Natural killer cell (primary cell): ENCODE results near the gene PUM2. TPM values are rescaled to one million over a fixed set of nuclear protein-coding genes. Genes with fewer than 3 reads are reported as not detected.

Experiments
- ATAC-seq, 3 donors: fragments of 150-1000 bp in 2 of 3; fragments of 200-7000 bp in 1 of 3; cut with Tn5 transposase; 1 replicate in 1 of 3; 2 replicates in 2 of 3; pipeline ENCODE4 v1.10.0; 2021; ENCODE audit warnings: mild to moderate bottlenecking in 2 of 3, moderate library complexity in 2 of 3
- DNase-seq, 2 donors: peaks; one replicate each; pipeline versions ENCODE4 v3.0.0 to v3.0.0-alpha.2; 2013 to 2021; ENCODE audit warnings: mixed read lengths in 1 of 2
- H3K27ac ChIP-seq: one replicate; pipeline ENCODE4 v1.5.1; 2013; ENCODE audit warnings: mild to moderate bottlenecking, low read length
- H3K27me3 ChIP-seq: one replicate; pipeline ENCODE4 v1.6.1; 2013; ENCODE audit warnings: low read length; ENCODE audit not compliant: control insufficient read depth, insufficient read depth
- H3K36me3 ChIP-seq: one replicate; pipeline ENCODE4 v1.6.1; 2013; ENCODE audit warnings: low read length; ENCODE audit not compliant: control insufficient read depth, insufficient read depth
- H3K4me1 ChIP-seq: one replicate; pipeline ENCODE4 v1.6.1; 2013; ENCODE audit warnings: low read length; ENCODE audit not compliant: control insufficient read depth, insufficient read depth
- H3K4me3 ChIP-seq: one replicate; pipeline ENCODE4 v1.5.1; 2013; ENCODE audit warnings: low read length
- H3K9me3 ChIP-seq: one replicate; pipeline ENCODE4 v1.6.1; 2013; ENCODE audit warnings: low read length; ENCODE audit not compliant: control insufficient read depth, insufficient read depth
- H3K27ac Mint-ChIP-seq, 2 donors: one replicate each; pipeline ENCODE4 v1.8.0; 2022; ENCODE audit warnings: mild to moderate bottlenecking in 2 of 2, mixed read lengths in 2 of 2, moderate library complexity in 1 of 2
- H3K27me3 Mint-ChIP-seq, 2 donors: one replicate each; pipeline ENCODE4 v1.8.0; 2022; ENCODE audit warnings: low read depth in 2 of 2, mixed read lengths in 2 of 2
- H3K36me3 Mint-ChIP-seq: one replicate; pipeline ENCODE4 v1.8.0; 2022; ENCODE audit warnings: mixed read lengths
- H3K4me1 Mint-ChIP-seq, 2 donors: one replicate each; pipeline ENCODE4 v1.8.0; 2022; ENCODE audit warnings: mixed read lengths in 2 of 2
- H3K4me3 Mint-ChIP-seq: one replicate; pipeline ENCODE4 v1.8.0; 2022; ENCODE audit warnings: mild to moderate bottlenecking, moderate library complexity, mixed read lengths
- H3K9me3 Mint-ChIP-seq, 2 donors: one replicate each; pipeline ENCODE4 v1.8.0; 2022; ENCODE audit warnings: mixed read lengths in 2 of 2
- CTCF ChIP-seq: fragments of 200-600 bp; IDR thresholded peaks from one replicate; pipeline ENCODE4 v1.8.0; 2022; ENCODE audit warnings: antibody characterized with exemption
- WGBS: methylation state at CpG from one replicate; pipeline ENCODE4 v1.1.7; 2013; ENCODE audit warnings: missing lambda C conversion rate; ENCODE audit not compliant: insufficient coverage; 5-methylcytosine and 5-hydroxymethylcytosine counted together
- intact Hi-C: fragments of 100-400 bp; cut with micrococcal nuclease; formaldehyde crosslinking; loops from one replicate; pipeline ENCODE4 v1.14.2; 2022
- total RNA-seq, 4 donors: library from RNA; stranded (reverse); fragments of 120-200 nt in 1 of 4; gene quantifications; one replicate each; pipeline versions ENCODE4 v1.2.3 to v1.2.4, GENCODE V29; 2013 to 2022

Gene PUM2
- total RNA-seq, 3 donors from 2014 or later (not counting 1 experiment from before 2014, with no cell fraction given), result 115 to 157 (median 130) TPM

GRCh38 chr2:20205915-20206524, 144.6 kb downstream of the PUM2 start:
- H3K9me3 ChIP-seq, result no peaks in the 10 kb centered on the region
- Mint-ChIP-seq H3K4me3 (no peak overlapping the region), H3K27me3 (no peaks in the 10 kb centered on the region), H3K36me3 (no peaks in the 10 kb centered on the region), H3K9me3 (no peaks in the 10 kb centered on the region), H3K27ac (no peak overlapping the region), H3K4me1 (no peaks in the 10 kb centered on the region)
- ATAC-seq (no peak), DNase-seq (no peak)
- intact Hi-C loops, result no loop called here
- WGBS, result 96% methylated on average over 10 of the region's 10 CpGs
- H3K27me3 ChIP-seq, result no peaks in the 10 kb centered on the region
- H3K4me3 ChIP-seq, result no peak overlapping the region
- H3K27ac ChIP-seq, result no peak overlapping the region
- no peaks in the 10 kb centered on the region for H3K4me1 ChIP-seq
- no peaks in the 10 kb centered on the region for H3K36me3 ChIP-seq
- no peak for TF ChIP-seq CTCF

GRCh38 chr2:20205069-20205468, 145.6 kb downstream of the PUM2 start:
- WGBS, result 77% methylated on average over 7 of the region's 7 CpGs

GRCh38 chr2:20203521-20204225, 147.0 kb downstream of the PUM2 start:
- Histone ChIP-seq H3K4me3 (no peak overlapping the region), H3K27ac (no peak overlapping the region), H3K27me3 (no peaks in the 10 kb centered on the region), H3K36me3 (no peaks in the 10 kb centered on the region), H3K4me1 (no peaks in the 10 kb centered on the region), H3K9me3 (no peaks in the 10 kb centered on the region)
- DNase-seq (no peak), ATAC-seq (no peak)
- no peaks in the 10 kb centered on the region for H3K27me3 Mint-ChIP-seq
- 78% methylated on average over 17 of the region's 17 CpGs for WGBS
- H3K27ac Mint-ChIP-seq, result no peak overlapping the region
- intact Hi-C loops, result no loop called here
- no peak overlapping the region for H3K4me3 Mint-ChIP-seq
- no peaks in the 10 kb centered on the region for H3K36me3 Mint-ChIP-seq
- H3K9me3 Mint-ChIP-seq, result no peaks in the 10 kb centered on the region
- no peaks in the 10 kb centered on the region for H3K4me1 Mint-ChIP-seq
- no peak for TF ChIP-seq CTCF

More at GRCh38 chr2:20205069-20205468, 145.6 kb downstream of the PUM2 start:
- Histone ChIP-seq H3K9me3 (no peaks in the 10 kb centered on the region), H3K27ac (no peak overlapping the region), H3K27me3 (no peaks in the 10 kb centered on the region), H3K36me3 (no peaks in the 10 kb centered on the region), H3K4me1 (no peaks in the 10 kb centered on the region), H3K4me3 (no peak overlapping the region)
- Mint-ChIP-seq H3K4me3 (no peak overlapping the region), H3K27ac (no peak overlapping the region), H3K9me3 (no peaks in the 10 kb centered on the region), H3K36me3 (no peaks in the 10 kb centered on the region), H3K4me1 (no peaks in the 10 kb centered on the region), H3K27me3 (no peaks in the 10 kb centered on the region)
- intact Hi-C loops, result no loop called here
- TF ChIP-seq CTCF, result no peak
- DNase-seq, result no peak
- ATAC-seq, result no peak
